KG1 (cell line): ENCODE data around the gene CHRNG.
"Not testable (repeated sequence)": the region's sequence is repeated elsewhere in the genome, so short reads cannot be mapped to it uniquely, and the experiment has no call there.

ENCODE experiments used
- DNase-seq: peaks from one replicate; lab custom pipeline; 2025; lab: John Stamatoyannopoulos, UW

Gene CHRNG

GRCh38 chr2:232543928-232544631 lies 4.6 kb downstream of the CHRNG start:
- DNase-seq: no peak

- DNase-seq: no peak
Observed at GRCh38 chr2:232544674-232545073, 5.2 kb downstream of the CHRNG start.

GRCh38 chr2:232545511-232546375 lies 6.3 kb downstream of the CHRNG start:
- DNase-seq: no peak

- DNase-seq: no peak
Observed at GRCh38 chr2:232547991-232548390, 8.5 kb downstream of the CHRNG start.

GRCh38 chr2:232549655-232550353 lies 10.3 kb downstream of the CHRNG start:
- peak; percentile 69 for DNase-seq

GRCh38 chr2:232550354-232551249 lies 11.1 kb downstream of the CHRNG start, which contains the start of the genes EIF4E2 and TIGD1:
TSS of gene EIF4E2 (plus strand) at chr2:232550689. CDS start at chr2:232550725, 36 bp downstream.
TSS of gene TIGD1 (minus strand) at chr2:232550557. CDS start at chr2:232549882, 675 bp downstream.
- DNase-seq: peak; percentile 86

- DNase-seq: no peak
Observed at GRCh38 chr2:232551250-232551638, 11.8 kb downstream of the CHRNG start.

GRCh38 chr2:232551776-232552175 lies 12.3 kb downstream of the CHRNG start:
- DNase-seq: no peak

GRCh38 chr2:232556426-232556825 lies 16.9 kb downstream of the CHRNG start:
- DNase-seq: no peak

GRCh38 chr2:232562515-232563151 lies 23.1 kb downstream of the CHRNG start:
- no peak for DNase-seq

- no peak for DNase-seq
Observed at GRCh38 chr2:232563580-232563979, 24.1 kb downstream of the CHRNG start.

- no peak for DNase-seq
Observed at GRCh38 chr2:232567721-232568120, 28.2 kb downstream of the CHRNG start.

GRCh38 chr2:232568161-232568560 lies 28.7 kb downstream of the CHRNG start:
- no peak for DNase-seq

GRCh38 chr2:232569541-232569940 lies 30.0 kb downstream of the CHRNG start:
- no peak for DNase-seq

GRCh38 chr2:232570481-232570880 lies 31.0 kb downstream of the CHRNG start:
- DNase-seq: not testable (repeated sequence)

GRCh38 chr2:232571026-232571474 lies 31.6 kb downstream of the CHRNG start:
- DNase-seq: no peak

- DNase-seq: no peak
Observed at GRCh38 chr2:232573042-232573441, 33.5 kb downstream of the CHRNG start.

GRCh38 chr2:232573771-232574435 lies 34.4 kb downstream of the CHRNG start:
- no peak for DNase-seq

GRCh38 chr2:232574674-232575403 lies 35.3 kb downstream of the CHRNG start:
- DNase-seq: no peak

- DNase-seq: no peak
Observed at GRCh38 chr2:232575404-232575746, 35.9 kb downstream of the CHRNG start.
